HepG2 (cell line): ENCODE measurements around the gene CFAP92. TPM values are rescaled to one million over a fixed set of nuclear protein-coding genes. Genes with fewer than 3 reads are reported as not detected.

Source experiments
- ATAC-seq: fragments of 200-7000 bp; cut with Tn5 transposase; 3 replicates; pipeline ENCODE4 v1.9.1; 2020; ENCODE audit warnings: mild to moderate bottlenecking, moderate library complexity
- BruUV-seq: library from RNA; stranded (reverse); fragments of 400-500 nt; replicated peaks from 2 replicates; lab custom pipeline; 2021; lab: Mats Ljungman, UMichigan
- CTCF ChIA-PET: fragments of 300-600 bp; formaldehyde crosslinking; extraction: SDS; loops from one replicate; lab custom pipeline; 2021; ENCODE audit warnings: low total read pairs, inconsistent platforms, low intra/inter-chr PET ratio; lab: Yijun Ruan, JAX
- POLR2A ChIA-PET: fragments of 350-600 bp; sonication (Branson Sonifier 250); formaldehyde crosslinking; loops from one replicate; lab custom pipeline; 2020; ENCODE audit warnings: antibody characterized with exemption, inconsistent platforms; lab: Yijun Ruan, JAX
- DNase-seq: peaks from one replicate; pipeline ENCODE4 v3.0.0-alpha.2; 2015; ENCODE audit warnings: low spot score
- FAIRE-seq: peaks from 3 replicates; lab custom pipeline; 2011; peaks lifted over from hg19 to GRCh38; lab: Jason Lieb, UNC
- H2AFZ ChIP-seq: one replicate; pipeline ENCODE4 v1.6.1; 2011; ENCODE audit warnings: low read length, inconsistent platforms
- H3K27ac ChIP-seq: fragments of 300-600 bp; 3 replicates; pipeline ENCODE4 v1.8.0; 2011; ENCODE audit warnings: mixed run types, mild to moderate bottlenecking, mixed read lengths, low read length, inconsistent platforms; ENCODE audit not compliant: insufficient read depth; ENCODE audit errors: extremely low read length
- H3K27me3 ChIP-seq, 2 experiments: fragments of 200-600 bp in 1 of 2; 2 replicates in 1 of 2; 3 replicates in 1 of 2; pipeline versions ENCODE4 v1.6.0 to v1.8.0; 2011; ENCODE audit warnings: low read length in 2 of 2, mild to moderate bottlenecking in 2 of 2, moderate library complexity in 2 of 2, inconsistent platforms in 1 of 2; ENCODE audit not compliant: insufficient read depth in 2 of 2, control insufficient read depth in 1 of 2
- H3K36me3 ChIP-seq, 2 experiments: fragments of 200-600 bp in 1 of 2; replicated peaks in 1 of 2; 2 replicates in 1 of 2; 3 replicates in 1 of 2; pipeline versions ENCODE4 v1.5.1 to v1.8.0; 2011; ENCODE audit warnings: low read length in 2 of 2, inconsistent platforms in 1 of 2; ENCODE audit not compliant: insufficient read depth in 2 of 2, control insufficient read depth in 1 of 2
- H3K4me1 ChIP-seq: 2 replicates; pipeline ENCODE4 v1.5.1; 2012; ENCODE audit warnings: low read length, inconsistent platforms; ENCODE audit not compliant: insufficient read depth
- H3K4me2 ChIP-seq: 2 replicates; pipeline ENCODE4 v1.6.0; 2011; ENCODE audit warnings: low read depth, low read length, inconsistent platforms
- H3K4me3 ChIP-seq, 3 experiments: fragments of 200-600 bp in 1 of 3; sonication (generic), shearing (Covaris generic) in 1 of 3; replicated peaks in 1 of 3; 2 replicates each; pipeline ENCODE4 v1.5.1; 2011 to 2016; ENCODE audit warnings: low read length in 3 of 3, inconsistent platforms in 2 of 3, low read depth in 2 of 3, mild to moderate bottlenecking in 2 of 3, control low read depth in 1 of 3, mixed read lengths in 1 of 3; ENCODE audit not compliant: insufficient read depth in 1 of 3
- H3K79me2 ChIP-seq: one replicate; pipeline ENCODE4 v1.6.1; 2011; ENCODE audit warnings: low read length, inconsistent platforms; ENCODE audit not compliant: insufficient read depth
- H3K9ac ChIP-seq: 2 replicates; pipeline ENCODE4 v1.6.0; 2011; ENCODE audit warnings: mild to moderate bottlenecking, low read depth, low read length, inconsistent platforms; ENCODE audit not compliant: insufficient read depth
- H3K9me3 ChIP-seq: 2 replicates; pipeline ENCODE4 v1.5.1; 2012; ENCODE audit warnings: mild to moderate bottlenecking, low read length
- H4K20me1 ChIP-seq: 2 replicates; pipeline ENCODE4 v1.6.0; 2011; ENCODE audit warnings: inconsistent platforms, mild to moderate bottlenecking, low read length, moderate library complexity; ENCODE audit not compliant: insufficient read depth
- NFE2 ChIP-seq: sonication (generic); formaldehyde crosslinking; IDR thresholded peaks from 2 replicates; pipeline ENCODE4 v1.4.0; 2020; ENCODE audit warnings: missing genetic modification reagents
- NPAS2 ChIP-seq: sonication (generic); formaldehyde crosslinking; IDR thresholded peaks from 2 replicates; pipeline ENCODE4 v1.8.0; 2022; ENCODE audit warnings: mild to moderate bottlenecking, missing genetic modification reagents, borderline replicate concordance
- RARG ChIP-seq: sonication (generic); formaldehyde crosslinking; IDR thresholded peaks from 2 replicates; pipeline ENCODE4 v1.4.0; 2020; ENCODE audit warnings: low read depth, mild to moderate bottlenecking, missing genetic modification reagents
- REL ChIP-seq: sonication (generic); formaldehyde crosslinking; conservative IDR thresholded peaks from 2 replicates; pipeline ENCODE4 v1.8.0; 2022; ENCODE audit warnings: mild to moderate bottlenecking, missing genetic modification reagents, moderate library complexity
- TRIM24 ChIP-seq: sonication (generic); formaldehyde crosslinking; IDR thresholded peaks from 2 replicates; pipeline ENCODE4 v1.8.0; 2022; ENCODE audit warnings: mild to moderate bottlenecking, missing genetic modification reagents
- ZBTB3 ChIP-seq: sonication (generic); formaldehyde crosslinking; IDR thresholded peaks from 2 replicates; pipeline ENCODE4 v1.4.0; 2020; ENCODE audit warnings: low read depth, mild to moderate bottlenecking, moderate library complexity, missing genetic modification reagents, borderline replicate concordance
- ZFP36 ChIP-seq: fragments of 150-350 bp; IDR thresholded peaks from 2 replicates; pipeline ENCODE4 v1.6.1; 2018; ENCODE audit warnings: borderline replicate concordance, low read length, low read depth; ENCODE audit not compliant: partially characterized antibody
- ZFP41 ChIP-seq: sonication (generic); formaldehyde crosslinking; IDR thresholded peaks from 2 replicates; pipeline ENCODE4 v1.4.0; 2020; ENCODE audit warnings: mild to moderate bottlenecking, missing genetic modification reagents, borderline replicate concordance
- ZMYM3 ChIP-seq: sonication (generic); formaldehyde crosslinking; IDR thresholded peaks from 2 replicates; pipeline ENCODE4 v1.5.1; 2020; ENCODE audit warnings: mild to moderate bottlenecking, missing genetic modification reagents
- ZMYM4 ChIP-seq: sonication (generic); formaldehyde crosslinking; IDR thresholded peaks from 2 replicates; pipeline ENCODE4 v1.8.1; 2023; ENCODE audit warnings: mild to moderate bottlenecking, missing genetic modification reagents
- ZNF234 ChIP-seq: sonication (generic); formaldehyde crosslinking; conservative IDR thresholded peaks from 2 replicates; pipeline ENCODE4 v1.5.1; 2020; ENCODE audit warnings: mild to moderate bottlenecking, missing genetic modification reagents
- ZNF431 ChIP-seq: sonication (generic); formaldehyde crosslinking; IDR thresholded peaks from 2 replicates; pipeline ENCODE4 v1.9.0; 2022; ENCODE audit warnings: missing genetic modification reagents, low read depth, mild to moderate bottlenecking, borderline replicate concordance
- ZNF737 ChIP-seq: sonication (generic); formaldehyde crosslinking; IDR thresholded peaks from 2 replicates; pipeline ENCODE4 v1.5.0; 2020; ENCODE audit warnings: missing genetic modification reagents, mild to moderate bottlenecking, borderline replicate concordance
- ZNF761 ChIP-seq: sonication (generic); formaldehyde crosslinking; conservative IDR thresholded peaks from 2 replicates; pipeline ENCODE4 v1.4.0; 2020; ENCODE audit warnings: mild to moderate bottlenecking, missing genetic modification reagents
- ZNF816 ChIP-seq: sonication (generic); formaldehyde crosslinking; IDR thresholded peaks from 2 replicates; pipeline ENCODE4 v1.8.0; 2022; ENCODE audit warnings: missing genetic modification reagents, mild to moderate bottlenecking, borderline replicate concordance
- WGBS: methylation state at CpG from one replicate; pipeline ENCODE4 v1.1.6; 2017; ENCODE audit warnings: low lambda C conversion rate; 5-methylcytosine and 5-hydroxymethylcytosine counted together
- in situ Hi-C: cut with HindIII; loops from 2 replicates; pipeline ENCODE4 v1.10.0; 2017; ENCODE audit warnings: low pct_unique_long_range_greater_than_20kb; ENCODE audit not compliant: extremely low pct_ligation_motif_present
- intact Hi-C: fragments of 100-400 bp; cut with micrococcal nuclease; formaldehyde crosslinking; loops from one replicate; pipeline ENCODE4 v1.10.0; 2022; ENCODE audit not compliant: unreplicated experiment
- polyA plus RNA-seq, 8 experiments: library from polyadenylated mRNA; depleted of rRNA in 3 of 8; stranded (reverse) in 7 of 8; unstranded in 1 of 8; fragments of >200 nt; fragmentation: Illumina TruSeq in 4 of 8; extraction: Trizol in 4 of 8; gene quantifications; 2 replicates each; pipeline versions ENCODE4 v1.2.1 to v1.2.3, GENCODE V29; 2011 to 2016; ENCODE audit warnings: low read depth in 4 of 8, missing spikeins in 1 of 8, mixed read lengths in 1 of 8; ENCODE audit not compliant: insufficient read depth in 1 of 8
- total RNA-seq, 5 experiments: library from RNA; depleted of rRNA; stranded (reverse); fragments of >200 nt; fragmentation: Illumina TruSeq; extraction: Trizol; gene quantifications; 2 replicates each; pipeline ENCODE4 v1.2.3, GENCODE V29; 2016; ENCODE audit warnings: low read depth in 1 of 5
- TF ChIP-seq, protein P1 (sequence below): sonication (generic); formaldehyde crosslinking; IDR thresholded peaks from 2 replicates; pipeline ENCODE4 v1.8.1; 2023; ENCODE audit warnings: mild to moderate bottlenecking, inconsistent platforms, moderate library complexity, missing genetic modification reagents, borderline replicate concordance
- TF ChIP-seq, protein P2 (sequence below): sonication (generic); formaldehyde crosslinking; IDR thresholded peaks from 2 replicates; pipeline ENCODE4 v1.5.1; 2020; ENCODE audit warnings: missing genetic modification reagents, mild to moderate bottlenecking, borderline replicate concordance
- TF ChIP-seq, protein P3 (sequence below): sonication (generic); formaldehyde crosslinking; conservative IDR thresholded peaks from 2 replicates; pipeline ENCODE4 v1.4.0; 2020; ENCODE audit warnings: missing genetic modification reagents
- TF ChIP-seq, protein P4 (sequence below): IDR thresholded peaks from 2 replicates; pipeline ENCODE4 v1.6.1; 2016; ENCODE audit warnings: missing biosample characterization, missing genetic modification reagents, low read depth
- TF ChIP-seq, protein P5 (sequence below): IDR thresholded peaks from 2 replicates; pipeline ENCODE4 v1.6.1; 2016; ENCODE audit warnings: low read depth, borderline replicate concordance

The CFAP92 gene
- total and polyA plus RNA-seq, 2 of the 13 experiments (the other 11 are each of a cell fraction or from before 2014, with no cell fraction given) = 0.18 to 0.46 TPM

DNA sequence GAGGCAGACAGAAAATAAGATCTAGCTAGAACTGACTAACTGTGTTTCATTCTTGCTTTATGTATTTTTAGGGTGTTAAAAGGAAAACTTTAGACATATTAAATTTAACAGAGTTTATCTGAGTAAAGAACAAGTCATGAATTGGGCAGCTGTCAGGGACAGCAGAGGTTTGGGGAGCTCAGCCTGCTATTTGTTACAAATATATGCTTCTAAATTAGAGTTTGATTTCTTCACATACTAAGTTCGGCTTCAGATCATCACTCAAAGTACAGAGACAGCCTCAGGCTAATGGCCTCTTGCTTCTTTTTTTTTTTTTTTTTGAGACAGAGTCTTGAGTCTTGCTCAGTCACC, 29.1 kb upstream of the CFAP92 start:
- ChIA-PET CTCF (no interaction called here), POLR2A (no interaction called here)
- H3K27me3 ChIP-seq = peaks cover 0 to 35% of the 10 kb centered on the region in 2 experiments; a peak in 3 of 5 replicates
- no peak for TF ChIP-seq NFE2 (CRISPR knock-in tag)
- no peak for TF ChIP-seq ZNF816 (CRISPR knock-in tag)
- TF ChIP-seq, protein P1, sequence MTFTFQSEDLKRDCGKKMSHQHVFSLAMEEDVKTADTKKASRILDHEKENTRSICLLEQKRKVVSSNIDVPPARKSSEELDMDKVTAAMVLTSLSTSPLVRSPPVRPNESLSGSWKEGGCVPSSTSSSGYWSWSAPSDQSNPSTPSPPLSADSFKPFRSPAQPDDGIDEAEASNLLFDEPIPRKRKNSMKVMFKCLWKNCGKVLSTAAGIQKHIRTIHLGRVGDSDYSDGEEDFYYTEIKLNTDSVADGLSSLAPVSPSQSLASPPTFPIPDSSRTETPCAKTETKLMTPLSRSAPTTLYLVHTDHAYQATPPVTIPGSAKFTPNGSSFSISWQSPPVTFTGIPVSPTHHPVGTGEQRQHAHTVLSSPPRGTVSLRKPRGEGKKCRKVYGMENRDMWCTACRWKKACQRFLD (CRISPR knock-in tag) = no peak
- TF ChIP-seq ZMYM4 (CRISPR knock-in tag) = no peak
- no peak for TF ChIP-seq ZNF234
- no peak for TF ChIP-seq ZMYM3
- TF ChIP-seq NPAS2 (CRISPR knock-in tag) = no peak
- no peak for TF ChIP-seq REL (CRISPR knock-in tag)
- TF ChIP-seq, protein P2, sequence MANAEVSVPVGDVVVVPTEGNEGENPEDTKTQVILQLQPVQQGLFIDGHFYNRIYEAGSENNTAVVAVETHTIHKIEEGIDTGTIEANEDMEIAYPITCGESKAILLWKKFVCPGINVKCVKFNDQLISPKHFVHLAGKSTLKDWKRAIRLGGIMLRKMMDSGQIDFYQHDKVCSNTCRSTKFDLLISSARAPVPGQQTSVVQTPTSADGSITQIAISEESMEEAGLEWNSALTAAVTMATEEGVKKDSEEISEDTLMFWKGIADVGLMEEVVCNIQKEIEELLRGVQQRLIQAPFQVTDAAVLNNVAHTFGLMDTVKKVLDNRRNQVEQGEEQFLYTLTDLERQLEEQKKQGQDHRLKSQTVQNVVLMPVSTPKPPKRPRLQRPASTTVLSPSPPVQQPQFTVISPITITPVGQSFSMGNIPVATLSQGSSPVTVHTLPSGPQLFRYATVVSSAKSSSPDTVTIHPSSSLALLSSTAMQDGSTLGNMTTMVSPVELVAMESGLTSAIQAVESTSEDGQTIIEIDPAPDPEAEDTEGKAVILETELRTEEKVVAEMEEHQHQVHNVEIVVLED (CRISPR knock-in tag) = no peak
- no peak for TF ChIP-seq ZNF431 (CRISPR knock-in tag)
- TF ChIP-seq, protein P3, sequence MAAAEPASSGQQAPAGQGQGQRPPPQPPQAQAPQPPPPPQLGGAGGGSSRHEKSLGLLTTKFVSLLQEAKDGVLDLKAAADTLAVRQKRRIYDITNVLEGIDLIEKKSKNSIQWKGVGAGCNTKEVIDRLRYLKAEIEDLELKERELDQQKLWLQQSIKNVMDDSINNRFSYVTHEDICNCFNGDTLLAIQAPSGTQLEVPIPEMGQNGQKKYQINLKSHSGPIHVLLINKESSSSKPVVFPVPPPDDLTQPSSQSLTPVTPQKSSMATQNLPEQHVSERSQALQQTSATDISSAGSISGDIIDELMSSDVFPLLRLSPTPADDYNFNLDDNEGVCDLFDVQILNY (CRISPR knock-in tag) = no peak
- no peak for TF ChIP-seq ZFP36
- TF ChIP-seq, protein P4, sequence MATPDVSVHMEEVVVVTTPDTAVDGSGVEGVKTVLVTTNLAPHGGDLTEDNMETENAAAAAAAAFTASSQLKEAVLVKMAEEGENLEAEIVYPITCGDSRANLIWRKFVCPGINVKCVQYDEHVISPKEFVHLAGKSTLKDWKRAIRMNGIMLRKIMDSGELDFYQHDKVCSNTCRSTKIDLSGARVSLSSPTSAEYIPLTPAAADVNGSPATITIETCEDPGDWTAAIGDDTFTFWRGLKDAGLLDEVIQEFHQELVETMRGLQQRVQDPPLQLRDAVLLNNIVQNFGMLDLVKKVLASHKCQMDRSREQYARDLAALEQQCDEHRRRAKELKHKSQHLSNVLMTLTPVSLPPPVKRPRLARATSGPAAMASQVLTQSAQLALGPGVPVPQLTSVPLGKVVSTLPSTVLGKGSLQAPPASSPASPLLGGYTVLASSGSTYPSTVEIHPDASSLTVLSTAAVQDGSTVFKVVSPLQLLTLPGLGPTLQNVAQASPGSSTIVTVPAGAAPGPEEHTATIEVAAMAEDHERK (CRISPR knock-in tag) = no peak
- no peak for TF ChIP-seq RARG (CRISPR knock-in tag)
- no peak for TF ChIP-seq ZBTB3 (CRISPR knock-in tag)
- TF ChIP-seq, protein P5, sequence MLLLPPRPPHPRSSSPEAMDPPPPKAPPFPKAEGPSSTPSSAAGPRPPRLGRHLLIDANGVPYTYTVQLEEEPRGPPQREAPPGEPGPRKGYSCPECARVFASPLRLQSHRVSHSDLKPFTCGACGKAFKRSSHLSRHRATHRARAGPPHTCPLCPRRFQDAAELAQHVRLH = no peak
- TF ChIP-seq ZNF761 (CRISPR knock-in tag) = no peak
- TF ChIP-seq TRIM24 (CRISPR knock-in tag) = no peak
- no peak for TF ChIP-seq ZFP41 (CRISPR knock-in tag)
- no peak for TF ChIP-seq ZNF737 (CRISPR knock-in tag)
- H3K9ac ChIP-seq = no peak overlapping the region
- in situ Hi-C loops (no loop called here), intact Hi-C loops (no loop called here)
- no peaks in the 10 kb centered on the region for H4K20me1 ChIP-seq
- H3K4me3 ChIP-seq = no peak overlapping the region
- no peaks in the 10 kb centered on the region for H3K36me3 ChIP-seq
- no peak overlapping the region for H3K27ac ChIP-seq
- 9% methylated on average over 1 of the region's 1 CpG for WGBS
- BruUV-seq = no TSS peak
- FAIRE-seq (no peak), DNase-seq (no peak), ATAC-seq (no peak)
- H3K4me1 ChIP-seq = peaks cover 22% of the 10 kb centered on the region
- no peak overlapping the region for H3K4me2 ChIP-seq
- no peaks in the 10 kb centered on the region for H3K9me3 ChIP-seq
- no peaks in the 10 kb centered on the region for H3K79me2 ChIP-seq
- H2AFZ ChIP-seq = no peak overlapping the region
